Lower leg skin (tissue), 3 donors: ENCODE measurements around the gene RACGAP1.

ENCODE experiments used
- POLR2A ChIP-seq, 2 donors: fragments of 450-650 bp; IDR thresholded peaks; one replicate each; pipeline ENCODE4 v1.6.1; 2016 to 2017; ENCODE audit warnings: antibody characterized with exemption in 2 of 2, mild to moderate bottlenecking in 1 of 2, moderate library complexity in 1 of 2
- TF ChIP-seq, protein P1 (sequence below), 3 donors: fragments of 450-650 bp; IDR thresholded peaks; one replicate each; pipeline ENCODE4 v1.5.1; 2016; ENCODE audit warnings: antibody characterized with exemption in 3 of 3, mild to moderate bottlenecking in 3 of 3, moderate library complexity in 2 of 3

- TF ChIP-seq, protein P1, sequence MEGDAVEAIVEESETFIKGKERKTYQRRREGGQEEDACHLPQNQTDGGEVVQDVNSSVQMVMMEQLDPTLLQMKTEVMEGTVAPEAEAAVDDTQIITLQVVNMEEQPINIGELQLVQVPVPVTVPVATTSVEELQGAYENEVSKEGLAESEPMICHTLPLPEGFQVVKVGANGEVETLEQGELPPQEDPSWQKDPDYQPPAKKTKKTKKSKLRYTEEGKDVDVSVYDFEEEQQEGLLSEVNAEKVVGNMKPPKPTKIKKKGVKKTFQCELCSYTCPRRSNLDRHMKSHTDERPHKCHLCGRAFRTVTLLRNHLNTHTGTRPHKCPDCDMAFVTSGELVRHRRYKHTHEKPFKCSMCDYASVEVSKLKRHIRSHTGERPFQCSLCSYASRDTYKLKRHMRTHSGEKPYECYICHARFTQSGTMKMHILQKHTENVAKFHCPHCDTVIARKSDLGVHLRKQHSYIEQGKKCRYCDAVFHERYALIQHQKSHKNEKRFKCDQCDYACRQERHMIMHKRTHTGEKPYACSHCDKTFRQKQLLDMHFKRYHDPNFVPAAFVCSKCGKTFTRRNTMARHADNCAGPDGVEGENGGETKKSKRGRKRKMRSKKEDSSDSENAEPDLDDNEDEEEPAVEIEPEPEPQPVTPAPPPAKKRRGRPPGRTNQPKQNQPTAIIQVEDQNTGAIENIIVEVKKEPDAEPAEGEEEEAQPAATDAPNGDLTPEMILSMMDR (IDR thresholded peaks at IDR 0.05) = no peak
- no peak for TF ChIP-seq POLR2A (IDR thresholded peaks at IDR 0.05)
Observed at GRCh38 chr12:49945394-49946080, 79.8 kb downstream of the RACGAP1 start.
